Pancreas (tissue), 10 donors: ENCODE results near the gene IL17REL. TPM values are rescaled to one million over a fixed set of nuclear protein-coding genes. Genes with fewer than 3 reads are reported as not detected.

Experiments
- ATAC-seq, 4 donors: fragments of 200-7000 bp; cut with Tn5 transposase; one replicate each; pipeline versions ENCODE4 v1.8.0 to v1.9.1; 2020; ENCODE audit warnings: mild to moderate bottlenecking in 4 of 4, moderate library complexity in 4 of 4
- DNase-seq, 6 donors: peaks; one replicate each; pipeline ENCODE4 v3.0.0-alpha.2; 2020
- FAIRE-seq: peaks from 2 replicates; lab custom pipeline; 2012; peaks lifted over from hg19 to GRCh38; lab: Jason Lieb, UNC
- H3K27ac ChIP-seq, 4 donors: fragments of 200-600 bp; sonication (generic); 1 replicate in 3 of 4; 2 replicates in 1 of 4; pipeline versions ENCODE4 v1.5.0 to v1.8.0; 2020
- H3K27me3 ChIP-seq, 4 donors: fragments of 200-600 bp; one replicate each; pipeline ENCODE4 v1.8.0; 2021
- H3K36me3 ChIP-seq, 3 donors: fragments of 200-600 bp; sonication (generic) in 1 of 3; one replicate each; pipeline versions ENCODE4 v1.5.0 to v1.8.0; 2020 to 2021
- H3K4me1 ChIP-seq, 3 donors: fragments of 200-600 bp; one replicate each; pipeline ENCODE4 v1.8.0; 2021
- H3K4me3 ChIP-seq, 4 donors: fragments of 200-600 bp; sonication (generic) in 2 of 4; one replicate each; pipeline versions ENCODE4 v1.5.0 to v1.8.0; 2020 to 2021
- H3K9me3 ChIP-seq, 4 donors: fragments of 200-600 bp; one replicate each; pipeline ENCODE4 v1.8.0; 2021
- CTCF ChIP-seq, 4 donors: fragments of 200-600 bp; sonication (generic) in 3 of 4; IDR thresholded peaks; one replicate each; pipeline versions ENCODE4 v1.5.0 to v1.8.0; 2021; ENCODE audit warnings: antibody characterized with exemption in 4 of 4
- WGBS, 2 donors: extraction: QIAGEN DNeasy Blood & Tissue Kit; methylation state at CpG; one replicate each; pipeline ENCODE4 v1.1.7; 2013; 5-methylcytosine and 5-hydroxymethylcytosine counted together
- intact Hi-C, 3 donors: fragments of 100-400 bp; cut with DNase I; formaldehyde crosslinking; loops; one replicate each; pipeline versions ENCODE4 v1.11.1 to v1.14.2; 2022
- polyA plus RNA-seq, 2 donors: library from polyadenylated mRNA; stranded (reverse); fragments of 200-250 nt; gene quantifications; one replicate each; pipeline ENCODE4 v1.2.3, GENCODE V29; 2013
- total RNA-seq, 6 donors: library from RNA; stranded (reverse); fragmentation: NEBNext Ultra II Directional in 4 of 6; extraction: Animal tissue kit (Norgen Biotek cat#: 25700) in 4 of 6; gene quantifications; one replicate each; pipeline versions ENCODE4 v1.2.1 to v1.2.4, GENCODE V29; 2021 to 2023
- donor health status: healthy with polysubstance abuse.
- donor health status: DM: no; HTN: no; CAD: no; lungs with moderate emphysema.
- donor health status: DM: no; HTN: no; CAD: no.
- donor health status: control.
- donor health status: control.
- donor health status: Bipolar disorder and iron deficiency.
- donor health status: DM: yes; HTN: yes; CAD: no.
- donor health status: DM: no; HTN: no; CAD: no.
- donor health status: DM: no; HTN: no; CAD: no.
- donor health status: DM: yes; HTN: yes; CAD: no.

The IL17REL gene
- total and polyA plus RNA-seq, 8 donors = not detected

DNA sequence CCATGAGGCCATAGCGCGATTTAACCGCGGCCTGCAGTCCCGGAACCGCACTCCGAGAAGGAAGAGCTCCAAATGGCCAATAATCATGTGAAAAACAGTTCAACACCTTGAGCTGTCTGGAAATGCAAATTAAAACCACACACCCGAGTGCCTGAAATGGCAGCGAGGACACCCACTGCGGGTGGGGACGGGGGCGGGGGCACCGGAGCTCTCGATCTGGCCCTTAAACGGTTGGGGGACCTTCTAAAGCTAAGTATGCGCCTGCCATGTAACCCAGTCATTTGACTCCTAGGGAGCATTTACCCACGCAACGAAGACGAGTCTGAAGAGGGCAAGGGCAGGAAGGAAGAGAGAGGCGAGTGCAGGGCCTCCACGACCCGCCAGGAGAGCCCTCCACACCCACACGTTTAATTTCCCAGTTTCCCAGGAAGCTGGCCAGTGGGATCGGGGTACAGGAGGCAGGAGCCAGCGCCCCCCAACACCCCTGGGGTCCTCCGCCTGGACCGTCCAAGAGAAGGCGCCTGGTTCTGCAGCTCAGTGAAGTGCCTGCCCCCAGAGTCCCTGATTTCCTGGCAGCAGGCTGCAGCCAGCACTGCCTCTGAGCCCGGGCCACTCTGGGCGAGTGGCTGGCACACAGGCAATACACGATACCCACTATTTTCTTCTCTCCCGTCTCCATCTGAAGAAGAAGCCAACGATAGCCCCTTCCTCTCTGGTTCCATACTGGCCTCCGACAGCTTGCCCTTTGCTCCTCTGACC is 43.8 kb upstream of the IL17REL start:
- Histone ChIP-seq H3K4me1 (no peaks in the 10 kb centered on the region), H3K4me3 (no peak overlapping the region), H3K36me3 (no peaks in the 10 kb centered on the region), H3K9me3 (no peaks in the 10 kb centered on the region), H3K27me3 (peaks cover 0 to 7% (median 0%) of the 10 kb centered on the region in 4 donors), H3K27ac (no peak overlapping the region)
- FAIRE-seq (no peak), ATAC-seq (no peak), DNase-seq (peak in 1 of 6 donors; percentile 36)
- no peak for TF ChIP-seq CTCF (IDR thresholded peaks at IDR 0.05)
- WGBS, 2 donors = 80 to 89% methylated on average over 34 of the region's 34 CpGs
- intact Hi-C loops = no loop called here

DNA sequence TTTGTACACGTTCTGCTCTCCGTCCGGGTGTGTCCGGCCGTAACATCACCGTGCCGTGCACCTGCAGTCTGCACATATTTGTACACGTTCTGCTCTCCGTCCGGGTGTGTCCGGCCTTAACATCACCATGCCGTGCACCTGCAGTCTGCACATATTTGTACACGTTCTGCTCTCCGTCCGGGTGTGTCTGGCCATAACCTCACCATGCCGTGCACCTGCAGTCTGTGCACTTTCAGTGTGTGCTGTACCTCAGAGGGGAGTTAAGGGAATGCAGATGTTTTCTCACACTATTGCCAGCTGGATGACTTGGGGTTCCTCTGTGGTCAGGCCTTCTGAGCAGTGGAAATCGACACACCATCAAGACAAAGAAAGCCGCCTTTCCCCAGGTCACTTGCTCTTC is 41.3 kb upstream of the IL17REL start:
- WGBS, 2 donors = 85 to 92% methylated on average over 18 of the region's 18 CpGs
- Histone ChIP-seq H3K27ac (no peak overlapping the region), H3K27me3 (no peaks in the 10 kb centered on the region), H3K36me3 (no peaks in the 10 kb centered on the region), H3K9me3 (no peaks in the 10 kb centered on the region), H3K4me3 (no peak overlapping the region), H3K4me1 (no peaks in the 10 kb centered on the region)
- intact Hi-C loops = no loop called here
- no peak for FAIRE-seq
- no peak for DNase-seq
- ATAC-seq = no peak
- no peak for TF ChIP-seq CTCF (IDR thresholded peaks at IDR 0.05)

DNA sequence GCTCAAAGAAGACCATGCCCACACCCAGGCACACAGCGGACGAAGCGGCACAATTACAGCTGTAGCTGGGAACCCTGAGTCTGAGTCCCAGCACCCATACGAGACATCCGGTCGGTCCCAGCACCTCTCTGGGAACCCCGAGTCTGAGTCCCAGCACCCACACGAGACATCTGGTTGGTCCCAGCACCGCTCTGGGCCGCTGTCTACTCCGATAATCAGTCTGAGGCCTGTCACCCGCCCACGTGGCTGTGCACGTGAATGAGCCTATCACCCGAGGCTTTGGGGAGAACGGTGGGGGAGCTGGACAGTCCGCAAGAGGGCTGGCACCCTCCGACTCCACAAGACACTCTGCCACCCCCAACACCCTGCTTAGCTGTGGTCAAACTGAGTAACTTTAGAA is 39.4 kb upstream of the IL17REL start:
- DNase-seq (no peak), ATAC-seq (no peak), FAIRE-seq (no peak)
- no peak overlapping the region for H3K4me3 ChIP-seq
- no peaks in the 10 kb centered on the region for H3K36me3 ChIP-seq
- H3K27me3 ChIP-seq = no peaks in the 10 kb centered on the region
- H3K27ac ChIP-seq = no peak overlapping the region
- no peaks in the 10 kb centered on the region for H3K4me1 ChIP-seq
- intact Hi-C loops = no loop called here
- TF ChIP-seq CTCF (IDR thresholded peaks at IDR 0.05) = no peak
- WGBS, 2 donors = 74 to 81% methylated on average over 18 of the region's 18 CpGs
- H3K9me3 ChIP-seq = no peaks in the 10 kb centered on the region

DNA sequence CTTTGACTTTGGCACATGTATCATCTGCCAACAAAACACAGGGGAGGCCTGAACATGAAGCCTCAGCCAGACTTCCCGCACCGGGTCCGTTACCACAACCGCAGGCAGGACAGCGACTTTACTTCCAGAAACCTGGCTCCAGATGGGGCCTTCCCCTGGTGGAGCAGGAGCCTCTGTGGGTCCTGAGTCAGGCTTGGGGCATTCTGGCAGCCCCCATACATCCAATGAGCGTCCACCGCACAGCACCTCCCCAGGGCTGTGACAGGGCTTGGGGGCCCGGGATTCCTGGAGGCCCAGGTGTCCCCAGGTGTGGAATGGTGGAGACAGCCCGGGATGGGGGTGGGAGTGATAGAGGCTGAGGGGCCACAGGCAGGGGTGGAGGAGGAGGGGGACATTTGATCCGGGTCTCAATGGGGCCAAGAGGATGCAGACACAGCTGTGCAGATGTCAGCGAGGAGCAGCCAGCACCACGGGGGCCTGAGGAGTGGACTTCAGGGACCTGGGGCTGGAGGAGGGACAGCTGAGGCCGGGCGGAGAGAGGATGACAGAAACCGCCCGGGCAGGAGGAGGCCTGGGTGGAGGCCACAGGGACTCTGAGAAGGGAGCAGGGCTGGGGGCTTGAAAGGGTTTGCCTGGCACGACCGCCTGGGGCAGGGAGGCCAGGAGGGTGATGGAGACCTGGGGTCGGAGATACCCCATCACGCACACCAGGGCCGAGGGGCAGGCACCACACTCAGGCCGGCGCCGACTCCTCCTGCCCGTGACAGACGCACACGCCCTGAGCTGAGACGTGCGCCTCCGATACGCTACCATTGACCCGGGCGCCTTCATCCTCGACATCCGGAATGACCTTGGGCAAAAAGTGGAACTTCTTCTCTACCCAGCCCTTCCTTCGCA is 37.0 kb upstream of the IL17REL start:
- H3K4me1 ChIP-seq = no peaks in the 10 kb centered on the region
- intact Hi-C loops = no loop called here
- no peak overlapping the region for H3K4me3 ChIP-seq
- no peaks in the 10 kb centered on the region for H3K27me3 ChIP-seq
- WGBS, 2 donors = 79 to 86% methylated on average over 36 of the region's 36 CpGs
- no peak for TF ChIP-seq CTCF (IDR thresholded peaks at IDR 0.05)
- H3K27ac ChIP-seq = no peak overlapping the region
- no peaks in the 10 kb centered on the region for H3K36me3 ChIP-seq
- no peaks in the 10 kb centered on the region for H3K9me3 ChIP-seq
- DNase-seq (no peak), FAIRE-seq (no peak), ATAC-seq (no peak)
